ENCODE data around the gene KMT2A. TPM values are rescaled to one million over a fixed set of nuclear protein-coding genes. Genes with fewer than 3 reads are reported as not detected.

KMT2A gene
- total and polyA plus RNA-seq, 12 donors: 4.1 to 44.5 (median 34.6) TPM

DNA sequence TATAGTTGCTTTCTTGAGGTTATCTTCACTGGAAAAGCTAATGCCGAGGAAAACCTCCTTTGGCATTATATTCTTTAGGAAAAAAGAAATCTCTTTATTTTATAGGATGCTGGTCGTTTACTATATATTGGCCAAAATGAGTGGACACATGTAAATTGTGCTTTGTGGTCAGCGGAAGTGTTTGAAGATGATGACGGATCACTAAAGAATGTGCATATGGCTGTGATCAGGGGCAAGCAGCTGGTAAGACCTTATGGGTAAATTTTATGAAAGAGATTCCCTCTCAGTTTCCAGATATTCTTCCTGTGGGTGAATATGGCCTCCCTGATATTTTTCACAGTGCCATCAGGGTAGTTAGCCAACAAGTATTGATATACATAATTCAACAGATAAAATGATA lies 61.5 kb downstream of the KMT2A start:
- no peak for TF ChIP-seq CTCF (IDR thresholded peaks at IDR 0.05)
- intact Hi-C loops (cut with DNase I): loop anchor here in 4 of 10 donors (5.0 kb wide), 3 partner anchors 111 to 121 kb away; no protein-coding TSS in a partner anchor
- Histone ChIP-seq H3K4me3 (no peak overlapping the region), H3K4me1 (peaks cover 0 to 12% (median 0%) of the 10 kb centered on the region in 9 donors), H3K27ac (no peak overlapping the region), H3K36me3 (peaks cover 5 to 100% (median 87%) of the 10 kb centered on the region in 9 donors), H3K9me3 (no peaks in the 10 kb centered on the region), H3K27me3 (no peaks in the 10 kb centered on the region)
- no peak for ATAC-seq
- WGBS, 2 donors: 88 to 91% methylated on average over 4 of the region's 4 CpGs
- no peak for DNase-seq

- ATAC-seq (peak in 6 of 8 donors; percentile 16 to 65 (median 40)), DNase-seq (no peak)
- peak overlapping the region in 4 of 10 donors; percentile 19 to 45 (median 28) for H3K27ac ChIP-seq
- WGBS, 2 donors: 25 to 41% methylated on average over 3 of the region's 3 CpGs
- H3K4me3 ChIP-seq: no peak overlapping the region
- peaks cover 8 to 100% (median 85%) of the 10 kb centered on the region in 9 donors for H3K36me3 ChIP-seq
- peaks cover 0 to 6% (median 0%) of the 10 kb centered on the region in 9 donors for H3K4me1 ChIP-seq
- intact Hi-C loops (cut with DNase I): loop anchor here in 3 of 10 donors (5.0 to 10.0 kb wide), 3 partner anchors 54 to 308 kb away; no protein-coding TSS in a partner anchor
- no peaks in the 10 kb centered on the region for H3K9me3 ChIP-seq
- H3K27me3 ChIP-seq: no peaks in the 10 kb centered on the region
- no peak for TF ChIP-seq CTCF (IDR thresholded peaks at IDR 0.05)
These were observed 66.9 kb downstream of the KMT2A start for GRCh38 chr11:118503216-118503615.

DNA sequence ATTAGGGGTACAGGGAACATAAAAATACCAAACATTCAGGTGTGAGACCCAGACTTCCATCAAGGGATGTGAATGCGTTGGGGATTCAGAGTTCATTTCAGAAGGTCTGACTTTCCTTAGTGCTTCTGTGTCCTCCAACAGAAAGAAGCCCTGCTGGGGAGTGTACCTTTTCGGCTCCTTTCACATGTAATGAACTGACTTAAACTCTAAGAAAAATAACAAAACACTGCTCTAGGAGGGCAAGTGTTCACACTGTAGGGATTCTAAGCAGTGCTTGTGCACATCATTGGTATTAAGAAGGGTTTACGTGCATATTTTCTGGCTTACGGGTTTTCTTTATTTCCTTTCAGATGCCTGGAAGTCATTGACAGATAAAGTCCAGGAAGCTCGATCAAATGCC lies 75.3 kb downstream of the KMT2A start:
- Histone ChIP-seq H3K9me3 (no peaks in the 10 kb centered on the region), H3K27me3 (no peaks in the 10 kb centered on the region), H3K27ac (no peak overlapping the region), H3K4me1 (no peaks in the 10 kb centered on the region), H3K4me3 (no peak overlapping the region), H3K36me3 (peaks cover 11 to 100% (median 83%) of the 10 kb centered on the region in 9 donors)
- DNase-seq (no peak), ATAC-seq (no peak)
- WGBS, 2 donors: 90 to 92% methylated on average over 5 of the region's 5 CpGs
- intact Hi-C loops (cut with DNase I): no loop called here
- no peak for TF ChIP-seq CTCF (IDR thresholded peaks at IDR 0.05)

GRCh38 chr11:118514103-118514502 lies 77.8 kb downstream of the KMT2A start:
- H3K9me3 ChIP-seq: no peaks in the 10 kb centered on the region
- peaks cover 6 to 100% (median 71%) of the 10 kb centered on the region in 9 donors for H3K36me3 ChIP-seq
- WGBS, 2 donors: 81 to 87% methylated on average over 7 of the region's 7 CpGs
- intact Hi-C loops (cut with DNase I): no loop called here
- no peak for DNase-seq
- H3K4me1 ChIP-seq: no peaks in the 10 kb centered on the region
- no peaks in the 10 kb centered on the region for H3K27me3 ChIP-seq
- ATAC-seq: no peak
- H3K4me3 ChIP-seq: no peak overlapping the region
- no peak for TF ChIP-seq CTCF (IDR thresholded peaks at IDR 0.05)
- H3K27ac ChIP-seq: no peak overlapping the region

Measured in heart right ventricle (tissue), 16 donors.